ENCODE measurements around the gene LRRC43.

The LRRC43 gene

DNA sequence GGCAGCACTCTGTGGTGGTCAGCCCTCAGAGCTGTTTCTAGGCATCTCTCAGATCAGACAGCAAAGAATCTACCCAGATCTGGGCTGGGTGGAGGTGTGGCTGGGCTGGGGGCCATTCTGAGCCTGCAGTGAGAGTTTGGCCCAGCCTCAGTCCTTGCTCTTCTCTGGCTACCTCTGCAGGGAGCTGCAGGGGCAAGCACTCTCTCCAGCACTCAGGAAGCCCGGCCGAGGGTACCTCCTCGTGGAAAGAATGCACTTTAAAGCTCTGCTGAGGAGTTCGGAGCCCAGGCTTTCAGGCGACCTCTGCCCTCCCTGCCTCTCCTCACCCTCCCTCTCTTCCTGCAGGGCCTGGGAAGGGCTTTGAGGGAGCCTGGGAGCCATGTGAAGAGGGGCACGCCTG is 40.1 kb upstream of the LRRC43 start:
- TF ChIP-seq NFIC (IDR thresholded peaks at IDR 0.05) (no peak), EP300 (IDR thresholded peaks at IDR 0.05; ENCODE audit: borderline replicate concordance) (no peak), CREB1 (IDR thresholded peaks at IDR 0.05; ENCODE audit: low read depth) (no peak), RAD21 (IDR thresholded peaks at IDR 0.05; ENCODE audit: low read depth) (no peak), TEAD4 (IDR thresholded peaks at IDR 0.05) (no peak), EGR1 (IDR thresholded peaks at IDR 0.05) (no peak), TAF1 (IDR thresholded peaks at IDR 0.05; ENCODE audit: low read depth) (no peak), ZBTB7A (IDR thresholded peaks at IDR 0.05; ENCODE audit: low read depth) (no peak), CEBPB (IDR thresholded peaks at IDR 0.05) (no peak), FOXM1 (IDR thresholded peaks at IDR 0.05; ENCODE audit: borderline replicate concordance, low read depth) (no peak), TCF12 (IDR thresholded peaks at IDR 0.05; ENCODE audit: low read depth) (no peak), YY1 (IDR thresholded peaks at IDR 0.05; ENCODE audit: low read depth) (no peak)
- TF ChIP-seq, protein P1, sequence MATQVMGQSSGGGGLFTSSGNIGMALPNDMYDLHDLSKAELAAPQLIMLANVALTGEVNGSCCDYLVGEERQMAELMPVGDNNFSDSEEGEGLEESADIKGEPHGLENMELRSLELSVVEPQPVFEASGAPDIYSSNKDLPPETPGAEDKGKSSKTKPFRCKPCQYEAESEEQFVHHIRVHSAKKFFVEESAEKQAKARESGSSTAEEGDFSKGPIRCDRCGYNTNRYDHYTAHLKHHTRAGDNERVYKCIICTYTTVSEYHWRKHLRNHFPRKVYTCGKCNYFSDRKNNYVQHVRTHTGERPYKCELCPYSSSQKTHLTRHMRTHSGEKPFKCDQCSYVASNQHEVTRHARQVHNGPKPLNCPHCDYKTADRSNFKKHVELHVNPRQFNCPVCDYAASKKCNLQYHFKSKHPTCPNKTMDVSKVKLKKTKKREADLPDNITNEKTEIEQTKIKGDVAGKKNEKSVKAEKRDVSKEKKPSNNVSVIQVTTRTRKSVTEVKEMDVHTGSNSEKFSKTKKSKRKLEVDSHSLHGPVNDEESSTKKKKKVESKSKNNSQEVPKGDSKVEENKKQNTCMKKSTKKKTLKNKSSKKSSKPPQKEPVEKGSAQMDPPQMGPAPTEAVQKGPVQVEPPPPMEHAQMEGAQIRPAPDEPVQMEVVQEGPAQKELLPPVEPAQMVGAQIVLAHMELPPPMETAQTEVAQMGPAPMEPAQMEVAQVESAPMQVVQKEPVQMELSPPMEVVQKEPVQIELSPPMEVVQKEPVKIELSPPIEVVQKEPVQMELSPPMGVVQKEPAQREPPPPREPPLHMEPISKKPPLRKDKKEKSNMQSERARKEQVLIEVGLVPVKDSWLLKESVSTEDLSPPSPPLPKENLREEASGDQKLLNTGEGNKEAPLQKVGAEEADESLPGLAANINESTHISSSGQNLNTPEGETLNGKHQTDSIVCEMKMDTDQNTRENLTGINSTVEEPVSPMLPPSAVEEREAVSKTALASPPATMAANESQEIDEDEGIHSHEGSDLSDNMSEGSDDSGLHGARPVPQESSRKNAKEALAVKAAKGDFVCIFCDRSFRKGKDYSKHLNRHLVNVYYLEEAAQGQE (IDR thresholded peaks at IDR 0.05; ENCODE audit: low read depth): no peak
- TF ChIP-seq, protein P2, sequence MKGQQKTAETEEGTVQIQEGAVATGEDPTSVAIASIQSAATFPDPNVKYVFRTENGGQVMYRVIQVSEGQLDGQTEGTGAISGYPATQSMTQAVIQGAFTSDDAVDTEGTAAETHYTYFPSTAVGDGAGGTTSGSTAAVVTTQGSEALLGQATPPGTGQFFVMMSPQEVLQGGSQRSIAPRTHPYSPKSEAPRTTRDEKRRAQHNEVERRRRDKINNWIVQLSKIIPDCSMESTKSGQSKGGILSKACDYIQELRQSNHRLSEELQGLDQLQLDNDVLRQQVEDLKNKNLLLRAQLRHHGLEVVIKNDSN (IDR thresholded peaks at IDR 0.05): no peak
- TF ChIP-seq, protein P3, sequence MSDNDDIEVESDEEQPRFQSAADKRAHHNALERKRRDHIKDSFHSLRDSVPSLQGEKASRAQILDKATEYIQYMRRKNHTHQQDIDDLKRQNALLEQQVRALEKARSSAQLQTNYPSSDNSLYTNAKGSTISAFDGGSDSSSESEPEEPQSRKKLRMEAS (IDR thresholded peaks at IDR 0.05): no peak

DNA sequence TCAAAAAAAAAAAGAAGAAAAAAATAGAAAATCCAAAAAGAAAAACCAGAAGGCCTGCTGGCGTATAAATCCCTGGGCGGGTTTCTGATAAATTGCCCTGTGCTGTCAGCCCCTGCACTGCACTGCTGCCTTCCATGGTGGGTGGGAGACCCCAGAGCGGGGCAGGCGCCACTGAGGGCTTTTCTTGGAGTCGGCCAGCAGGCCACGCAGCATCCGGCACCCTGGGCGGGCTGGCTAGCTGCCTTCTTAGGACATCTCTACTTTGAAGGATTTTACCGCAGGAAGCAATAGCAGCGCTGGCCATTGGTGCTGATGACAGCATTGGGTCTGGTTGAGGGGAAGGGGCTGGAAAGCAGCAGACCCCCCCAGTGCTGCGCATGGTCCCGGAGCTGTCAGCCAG is 38.0 kb upstream of the LRRC43 start:
- TF ChIP-seq CEBPB (IDR thresholded peaks at IDR 0.05) (no peak), TAF1 (IDR thresholded peaks at IDR 0.05; ENCODE audit: low read depth) (no peak), EP300 (IDR thresholded peaks at IDR 0.05; ENCODE audit: borderline replicate concordance) (no peak), TEAD4 (IDR thresholded peaks at IDR 0.05) (no peak), RAD21 (IDR thresholded peaks at IDR 0.05; ENCODE audit: low read depth) (no peak), ZBTB7A (IDR thresholded peaks at IDR 0.05; ENCODE audit: low read depth) (no peak), FOXM1 (IDR thresholded peaks at IDR 0.05; ENCODE audit: borderline replicate concordance, low read depth) (no peak), CREB1 (IDR thresholded peaks at IDR 0.05; ENCODE audit: low read depth) (no peak), YY1 (IDR thresholded peaks at IDR 0.05; ENCODE audit: low read depth) (no peak), NFIC (IDR thresholded peaks at IDR 0.05) (no peak), EGR1 (IDR thresholded peaks at IDR 0.05) (no peak)
- TF ChIP-seq, protein P3 (IDR thresholded peaks at IDR 0.05): no peak
- TF ChIP-seq, protein P1 (IDR thresholded peaks at IDR 0.05; ENCODE audit: low read depth): no peak
- TF ChIP-seq, protein P2 (IDR thresholded peaks at IDR 0.05): no peak

DNA sequence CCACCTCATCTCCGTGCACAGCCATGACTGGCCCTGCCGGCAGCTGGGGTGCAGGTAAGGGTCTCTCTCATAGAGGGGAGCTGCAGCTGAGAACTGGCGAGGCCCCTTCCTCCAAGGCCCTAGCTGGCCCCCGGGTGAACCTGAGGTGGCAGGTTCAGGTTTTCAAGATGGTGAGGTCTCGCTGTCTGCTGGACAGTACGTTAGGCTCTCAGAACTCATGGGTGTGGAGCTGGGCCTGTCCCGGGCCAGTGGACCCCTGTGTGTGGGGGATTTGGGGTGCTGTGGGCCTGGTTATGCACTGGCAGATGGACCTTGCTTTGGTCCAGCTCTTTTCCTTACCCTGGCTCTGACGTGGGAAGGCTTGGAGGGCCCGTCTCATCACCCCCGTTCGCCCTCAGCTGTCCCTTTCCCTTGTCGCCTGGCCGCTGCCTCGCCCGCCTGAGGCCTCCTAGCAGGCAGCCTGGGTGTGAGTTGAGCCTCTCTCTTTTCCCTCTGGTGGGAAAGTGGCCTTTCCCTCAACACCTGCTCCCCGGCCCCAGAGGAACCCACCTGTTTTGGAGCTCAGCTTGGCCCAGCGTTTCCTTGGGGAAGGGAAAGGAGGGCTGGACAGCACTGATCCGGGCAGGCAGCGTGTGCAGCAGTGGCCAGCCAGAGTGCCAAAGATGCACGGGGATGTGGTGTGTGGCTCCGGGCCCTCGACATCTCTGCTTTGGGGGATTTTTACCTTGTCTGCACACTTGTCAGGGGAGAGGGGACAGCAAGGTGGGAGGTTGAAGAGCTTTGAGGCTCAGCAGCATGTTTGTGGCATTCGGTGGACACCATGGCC is 37.2 kb upstream of the LRRC43 start:
- no peak for TF ChIP-seq CREB1 (IDR thresholded peaks at IDR 0.05; ENCODE audit: low read depth)
- TF ChIP-seq, protein P3 (IDR thresholded peaks at IDR 0.05): no peak
- no peak for TF ChIP-seq TAF1 (IDR thresholded peaks at IDR 0.05; ENCODE audit: low read depth)
- no peak for TF ChIP-seq EP300 (IDR thresholded peaks at IDR 0.05; ENCODE audit: borderline replicate concordance)
- no peak for TF ChIP-seq RAD21 (IDR thresholded peaks at IDR 0.05; ENCODE audit: low read depth)
- TF ChIP-seq TEAD4 (IDR thresholded peaks at IDR 0.05): no peak
- TF ChIP-seq NFIC (IDR thresholded peaks at IDR 0.05): no peak
- TF ChIP-seq CEBPB (IDR thresholded peaks at IDR 0.05): no peak
- no peak for TF ChIP-seq TCF12 (IDR thresholded peaks at IDR 0.05; ENCODE audit: low read depth)
- TF ChIP-seq, protein P1 (IDR thresholded peaks at IDR 0.05; ENCODE audit: low read depth): no peak
- TF ChIP-seq ZBTB7A (IDR thresholded peaks at IDR 0.05; ENCODE audit: low read depth): no peak
- TF ChIP-seq, protein P2 (IDR thresholded peaks at IDR 0.05): no peak
- no peak for TF ChIP-seq EGR1 (IDR thresholded peaks at IDR 0.05)
- no peak for TF ChIP-seq YY1 (IDR thresholded peaks at IDR 0.05; ENCODE audit: low read depth)
- no peak for TF ChIP-seq FOXM1 (IDR thresholded peaks at IDR 0.05; ENCODE audit: borderline replicate concordance, low read depth)

Data from Ishikawa (cell line).